ENCODE measurements around the gene TUBB2A.
"Not testable (repeated sequence)": the region's sequence is repeated elsewhere in the genome, so short reads cannot be mapped to it uniquely, and the experiment has no call there.

GRCh38 chr6:3170676-3171075 lies 13.3 kb upstream of the TUBB2A start:
- not testable (repeated sequence) for TF ChIP-seq POLR2AphosphoS5, POLR2A (IDR thresholded peaks at IDR 0.05)
- TF ChIP-seq, protein P1, sequence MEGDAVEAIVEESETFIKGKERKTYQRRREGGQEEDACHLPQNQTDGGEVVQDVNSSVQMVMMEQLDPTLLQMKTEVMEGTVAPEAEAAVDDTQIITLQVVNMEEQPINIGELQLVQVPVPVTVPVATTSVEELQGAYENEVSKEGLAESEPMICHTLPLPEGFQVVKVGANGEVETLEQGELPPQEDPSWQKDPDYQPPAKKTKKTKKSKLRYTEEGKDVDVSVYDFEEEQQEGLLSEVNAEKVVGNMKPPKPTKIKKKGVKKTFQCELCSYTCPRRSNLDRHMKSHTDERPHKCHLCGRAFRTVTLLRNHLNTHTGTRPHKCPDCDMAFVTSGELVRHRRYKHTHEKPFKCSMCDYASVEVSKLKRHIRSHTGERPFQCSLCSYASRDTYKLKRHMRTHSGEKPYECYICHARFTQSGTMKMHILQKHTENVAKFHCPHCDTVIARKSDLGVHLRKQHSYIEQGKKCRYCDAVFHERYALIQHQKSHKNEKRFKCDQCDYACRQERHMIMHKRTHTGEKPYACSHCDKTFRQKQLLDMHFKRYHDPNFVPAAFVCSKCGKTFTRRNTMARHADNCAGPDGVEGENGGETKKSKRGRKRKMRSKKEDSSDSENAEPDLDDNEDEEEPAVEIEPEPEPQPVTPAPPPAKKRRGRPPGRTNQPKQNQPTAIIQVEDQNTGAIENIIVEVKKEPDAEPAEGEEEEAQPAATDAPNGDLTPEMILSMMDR (IDR thresholded peaks at IDR 0.05): not testable (repeated sequence)

Measured in prostate gland (tissue), 2 donors.